CD1c-positive myeloid dendritic cell (primary cell): ENCODE data around the gene NANOS2.

Experiments
- DNase-seq: peaks from one replicate; pipeline ENCODE4 v3.0.0-alpha.2; 2016; ENCODE audit errors: extremely low spot score

NANOS2 gene

DNA sequence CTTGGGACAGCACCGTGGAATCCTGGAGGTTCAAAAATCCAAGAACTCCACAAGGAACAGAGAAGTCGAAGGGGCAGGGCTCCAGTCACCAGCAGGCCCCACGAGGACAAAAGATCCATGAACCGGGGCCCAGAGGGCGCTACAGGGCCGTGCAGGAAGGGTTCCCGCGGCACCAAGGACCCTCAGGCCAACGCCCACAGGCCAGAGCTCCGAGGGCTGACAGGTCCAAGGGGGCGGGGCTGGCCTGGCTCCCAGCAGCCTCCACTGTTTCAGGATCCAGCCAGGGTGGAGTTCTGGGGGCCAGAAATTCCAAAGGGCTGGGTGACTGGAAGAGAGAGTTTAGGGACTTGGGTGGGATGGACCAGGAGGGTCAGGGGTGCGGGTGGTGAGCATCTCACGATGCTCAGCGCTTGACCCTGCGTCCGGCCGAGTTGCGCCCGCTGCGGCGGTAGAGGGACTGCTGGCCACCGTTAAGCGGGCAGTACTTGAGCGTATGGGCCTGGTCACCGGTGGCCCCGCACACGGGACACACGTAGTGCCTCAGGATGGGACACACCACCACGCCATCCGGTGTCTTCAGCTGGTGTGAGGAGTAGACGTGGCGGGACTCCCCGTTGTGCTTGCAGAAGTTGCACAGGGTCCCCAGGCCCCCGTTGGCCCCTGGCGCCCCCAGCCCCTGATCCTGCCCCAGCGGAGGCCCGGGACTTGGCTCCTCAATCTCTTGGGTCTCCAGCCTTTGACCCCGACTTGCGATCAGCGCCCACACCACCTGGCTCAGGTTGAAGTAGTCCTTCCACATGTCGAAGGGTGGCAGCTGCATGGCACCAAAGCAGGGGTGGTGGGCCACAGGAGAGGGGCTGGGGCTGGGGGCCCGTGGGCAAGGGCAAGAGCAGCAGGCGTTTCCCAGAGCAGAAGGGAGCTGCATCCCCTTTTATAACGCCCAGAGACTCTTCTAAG, at the start of gene NANOS2:
TSS of gene NANOS2 (minus strand) at position 905 of the 957 bp plus-strand sequence. CDS start at position 820, 85 bp downstream.
- DNase-seq = no peak

DNA sequence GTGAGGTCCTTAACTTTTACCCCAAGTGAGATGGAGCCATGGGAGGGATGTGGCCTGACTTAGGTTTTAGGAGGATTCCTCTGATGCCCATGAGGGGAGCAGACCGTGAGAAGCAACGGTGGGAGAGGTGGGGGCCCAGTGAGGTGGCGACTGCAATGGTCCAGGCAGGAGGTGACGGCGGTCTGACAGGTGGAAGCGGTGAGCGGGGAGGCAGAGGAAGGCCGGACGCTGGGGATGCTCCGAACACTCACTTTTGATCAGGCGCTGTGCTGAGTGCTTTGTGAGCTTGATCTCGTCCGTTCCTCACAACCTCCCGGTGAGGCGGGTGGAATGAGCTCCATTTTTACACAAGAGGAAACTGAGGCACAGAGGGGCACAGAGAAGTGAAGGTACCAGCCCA, 47.4 kb upstream of the NANOS2 start:
- DNase-seq = no peak

DNA sequence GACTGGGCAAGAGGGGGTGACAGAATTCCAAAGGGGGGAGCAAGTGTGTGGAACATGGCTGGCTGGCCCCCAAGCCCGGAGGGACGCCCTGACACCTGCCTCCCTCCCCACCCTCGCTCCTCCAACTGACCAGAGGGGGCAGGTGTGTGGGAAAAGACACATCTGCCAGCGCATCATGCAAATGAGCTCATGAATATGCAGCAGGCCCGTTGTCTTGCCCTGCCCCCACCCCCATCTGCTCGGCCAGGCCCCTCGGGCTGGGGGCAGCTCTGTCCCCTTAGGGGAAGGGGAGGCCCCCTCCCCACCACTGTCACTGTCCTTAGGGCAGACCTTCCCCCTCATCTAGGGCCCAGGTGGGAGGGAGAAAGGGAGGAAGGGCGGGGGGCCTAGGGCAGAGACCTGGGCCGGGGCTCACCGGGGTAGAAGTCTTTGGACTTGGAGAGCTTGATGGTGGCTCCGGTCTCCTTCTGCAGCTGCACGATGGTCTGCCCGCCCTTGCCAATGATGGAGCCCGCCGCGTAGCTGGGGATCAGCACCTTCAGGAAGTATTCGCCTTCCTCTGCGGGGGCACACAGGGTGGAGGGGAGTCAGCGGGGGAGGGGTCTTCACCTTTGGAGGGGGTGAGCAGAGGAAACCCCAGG, 46.1 kb upstream of the NANOS2 start:
- DNase-seq = no peak

DNA sequence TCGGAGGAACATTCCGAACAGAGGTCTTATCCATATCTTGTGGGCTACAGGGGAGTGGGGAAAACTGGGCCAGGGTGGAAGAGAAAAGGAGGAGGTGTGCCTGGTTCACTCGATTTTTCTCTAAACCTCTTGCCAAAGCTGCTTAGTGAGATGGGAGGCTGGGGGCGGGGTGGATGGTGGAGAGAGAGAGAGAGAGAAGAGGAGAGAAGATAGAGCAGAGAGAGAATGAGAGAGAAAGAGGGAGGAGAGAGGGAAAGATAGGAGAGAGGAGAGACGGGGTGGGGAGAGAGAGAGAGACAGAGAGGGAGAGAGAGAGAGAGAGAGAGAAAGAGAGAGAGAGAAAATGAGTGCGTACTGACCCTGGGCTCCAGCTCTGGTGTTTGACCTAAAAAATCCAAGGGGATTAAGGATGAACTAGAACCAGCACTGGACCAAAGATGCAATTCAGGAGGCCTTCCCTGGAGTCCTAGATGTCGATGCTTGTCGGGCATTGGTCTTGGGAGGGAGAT, 45.0 kb upstream of the NANOS2 start:
- DNase-seq = no peak

DNA sequence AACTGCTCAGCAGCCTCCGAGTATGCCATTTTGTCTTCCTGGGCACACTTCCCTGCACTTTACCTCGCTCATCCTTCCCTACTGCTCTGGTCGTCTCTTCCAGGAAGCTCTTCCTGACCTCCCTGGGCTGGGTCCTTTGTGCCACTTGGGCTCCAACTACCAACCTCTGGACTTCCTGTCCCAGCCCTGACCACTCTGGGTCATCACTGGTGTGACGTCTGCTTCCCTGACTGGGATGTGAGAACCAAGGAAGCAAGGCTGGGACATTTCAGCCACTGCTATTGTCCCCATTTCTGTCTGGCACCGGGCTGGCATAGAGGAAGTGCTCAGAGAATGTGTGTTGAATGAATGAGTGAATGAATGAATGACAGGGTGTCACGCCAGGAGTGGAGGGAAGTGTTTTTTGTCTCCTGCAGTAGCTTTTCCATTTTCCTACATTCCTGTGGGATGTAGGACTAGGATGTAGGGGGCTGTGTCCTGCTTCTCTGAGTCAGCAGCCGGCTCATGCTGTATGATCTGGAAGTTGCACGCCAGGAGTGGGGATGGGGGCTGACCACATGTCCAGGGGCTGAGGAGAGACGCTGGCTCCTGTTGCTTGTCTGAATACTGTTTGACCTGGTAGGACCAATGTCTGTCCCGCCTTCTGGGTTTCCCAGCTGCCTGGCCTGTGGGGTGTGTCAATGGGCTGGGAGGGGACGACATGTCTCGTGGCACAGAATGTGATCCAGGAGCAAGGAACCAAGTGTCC, 44.4 kb upstream of the NANOS2 start:
- DNase-seq = no peak

DNA sequence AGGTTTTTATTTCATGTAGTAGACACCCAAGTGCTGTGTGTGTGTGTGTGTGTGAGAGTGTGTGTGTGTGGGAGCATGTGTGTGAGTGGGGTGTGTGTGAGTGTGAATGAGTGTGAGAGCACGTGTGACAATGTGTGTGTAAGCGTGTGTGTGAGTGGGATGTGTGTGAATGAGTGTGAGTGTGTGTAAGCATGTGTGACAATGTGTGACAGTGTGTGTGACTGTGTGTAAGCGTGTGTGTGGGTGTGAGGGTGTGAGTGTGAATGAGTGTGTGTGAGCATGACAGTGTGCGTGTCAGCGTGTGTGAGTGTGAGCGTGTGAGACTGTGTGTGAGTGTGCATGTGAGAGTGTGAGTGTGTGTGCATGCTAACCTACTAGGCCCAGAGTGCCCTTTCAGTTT, 43.7 kb upstream of the NANOS2 start:
- no peak for DNase-seq

DNA sequence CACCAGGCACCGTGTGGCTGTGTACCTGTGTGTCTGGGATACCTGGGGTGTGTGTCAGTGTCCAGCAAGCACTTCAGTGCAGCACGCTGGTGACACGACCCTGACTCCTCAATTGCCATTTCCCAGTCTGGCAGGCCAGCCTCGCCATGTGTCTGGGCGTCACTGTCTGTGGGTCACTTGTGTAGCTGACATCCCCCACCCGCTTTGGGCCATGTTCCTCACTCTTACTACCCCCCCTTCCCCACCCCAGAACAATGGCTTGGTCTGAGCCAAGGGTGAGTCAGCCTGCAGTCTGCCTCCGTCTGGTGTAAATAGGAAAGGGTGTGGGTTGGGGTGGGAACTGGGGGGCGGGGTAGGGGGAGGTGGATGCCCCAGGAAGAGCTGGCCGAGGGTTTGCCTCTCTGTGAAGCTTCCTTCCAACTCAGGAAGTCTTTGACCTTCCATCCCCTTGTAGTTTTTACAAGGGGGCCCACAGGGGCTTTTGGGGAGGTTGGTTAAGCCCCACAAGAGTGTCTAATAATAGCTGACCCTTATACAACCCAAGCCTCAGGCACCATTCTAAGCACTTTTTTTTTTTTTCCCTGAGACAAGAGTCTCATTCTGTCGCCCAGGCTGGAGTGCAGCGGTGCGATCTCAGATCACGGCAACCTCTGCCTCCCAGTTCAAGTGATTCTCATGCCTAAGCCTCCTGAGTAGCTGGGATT, 41.5 kb upstream of the NANOS2 start:
- DNase-seq = no peak

DNA sequence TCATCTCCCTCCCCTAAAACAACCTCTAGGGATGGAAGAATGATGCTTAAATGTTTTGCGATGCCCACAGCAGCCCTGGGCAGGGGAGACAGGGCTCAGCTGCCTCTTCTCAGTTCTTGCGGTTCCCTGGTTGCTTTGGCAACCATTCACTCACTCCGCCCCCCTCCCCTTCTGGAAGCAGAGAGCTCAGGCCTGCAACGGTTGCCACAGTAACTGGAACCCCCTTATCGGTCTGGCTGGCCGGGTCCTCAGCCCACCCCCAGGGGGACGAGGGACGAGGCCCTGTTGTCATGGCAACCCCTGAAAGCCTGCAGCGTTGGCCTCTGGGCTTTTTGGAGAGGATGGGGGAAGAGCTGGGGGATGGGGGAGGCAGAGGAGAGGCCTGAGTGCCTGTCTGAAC, 39.6 kb upstream of the NANOS2 start:
- DNase-seq = no peak

DNA sequence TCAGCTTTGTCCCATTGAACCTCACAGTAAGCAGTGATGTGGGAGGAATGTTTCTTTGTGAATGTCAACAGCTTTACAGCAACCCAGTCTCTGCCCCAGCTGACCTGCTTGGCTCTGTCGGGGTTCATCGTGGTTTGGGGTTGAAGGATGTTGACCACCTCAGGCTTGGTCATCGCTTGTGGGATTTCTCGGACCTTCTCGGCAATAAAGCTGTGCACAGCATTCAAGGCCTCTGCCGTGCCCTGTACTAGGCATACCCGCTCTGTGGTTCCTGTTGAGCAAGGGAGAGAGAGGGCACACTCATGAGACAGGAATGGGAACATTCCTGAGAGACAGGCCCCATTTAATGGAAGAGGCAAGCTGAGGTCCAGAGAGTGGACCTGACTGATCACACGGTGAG, 39.1 kb upstream of the NANOS2 start:
- DNase-seq = no peak

DNA sequence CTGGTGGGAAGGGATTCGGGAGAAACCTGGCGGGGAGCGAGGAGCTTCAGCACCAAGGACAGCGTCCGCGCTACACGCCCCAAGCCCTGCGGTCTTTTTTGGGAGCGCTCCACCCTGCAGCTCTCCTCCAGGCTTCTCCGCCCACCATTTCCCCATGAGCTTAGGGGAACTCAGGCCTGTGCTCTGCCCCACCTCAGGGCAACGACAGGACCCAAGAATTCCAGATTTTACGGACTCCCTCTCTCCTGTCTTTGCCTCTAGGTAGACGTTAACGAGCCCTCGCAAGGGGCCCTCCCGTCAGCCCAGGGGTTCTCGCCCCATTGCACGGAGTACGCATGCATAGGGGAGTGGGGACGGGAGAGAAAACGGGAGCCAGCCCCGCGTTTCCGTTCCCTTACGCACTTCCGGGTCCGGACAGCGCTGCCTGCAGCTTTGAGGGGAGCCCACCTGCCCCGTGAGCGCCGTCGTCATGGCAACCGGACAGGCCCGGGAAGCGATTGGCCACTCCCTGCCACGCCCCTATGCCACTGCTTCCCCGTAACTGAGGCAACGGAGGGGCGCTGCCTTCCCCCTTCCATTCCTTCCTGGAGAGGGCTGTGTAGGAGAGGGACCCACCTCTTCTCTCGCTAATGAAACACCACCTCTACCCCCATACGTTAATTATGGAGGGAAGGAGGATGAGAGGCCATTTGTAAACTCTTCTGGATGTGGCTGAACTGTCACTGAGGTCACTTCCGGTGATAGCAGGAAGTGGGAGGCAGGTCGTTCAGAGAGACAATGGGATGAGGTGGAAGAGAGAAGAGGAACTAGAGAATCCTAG, 38.3 kb upstream of the NANOS2 start:
- peak; percentile 56 for DNase-seq

DNA sequence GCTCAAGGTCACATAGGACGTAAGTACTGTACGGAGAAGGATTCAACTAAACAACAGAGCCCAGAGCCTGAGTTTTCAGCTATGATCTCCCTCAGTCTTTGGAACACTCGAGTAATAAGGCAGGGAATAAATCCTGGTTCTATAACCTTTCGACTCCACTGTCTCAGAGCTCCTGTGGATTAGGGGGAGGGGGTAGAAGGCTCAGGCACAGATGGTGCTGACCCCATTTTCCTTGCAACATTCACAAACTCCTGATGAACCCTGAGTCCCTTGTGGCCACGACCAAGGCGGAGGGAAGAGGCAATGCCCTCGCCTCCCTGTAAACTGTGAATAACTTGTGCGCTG, 37.7 kb upstream of the NANOS2 start:
- DNase-seq = no peak

DNA sequence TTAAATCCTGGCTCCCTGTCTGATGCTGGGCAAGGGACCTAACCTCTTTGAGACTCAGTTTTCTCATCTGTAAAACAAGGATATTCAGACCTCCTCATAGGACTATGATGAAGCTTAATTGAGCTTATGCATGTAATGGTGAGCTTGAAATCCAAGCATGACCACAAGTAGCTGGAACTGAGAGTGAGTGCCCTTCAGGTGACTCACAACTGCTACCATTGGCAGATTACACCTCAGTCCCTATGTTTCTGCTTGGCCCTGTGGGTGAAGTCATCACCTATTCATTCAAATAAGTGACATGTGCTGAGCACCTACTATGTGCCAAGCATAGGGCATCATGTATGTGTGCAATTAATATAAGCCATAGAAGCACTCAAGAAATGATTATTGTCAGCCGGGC, 33.3 kb upstream of the NANOS2 start:
- no peak for DNase-seq

DNA sequence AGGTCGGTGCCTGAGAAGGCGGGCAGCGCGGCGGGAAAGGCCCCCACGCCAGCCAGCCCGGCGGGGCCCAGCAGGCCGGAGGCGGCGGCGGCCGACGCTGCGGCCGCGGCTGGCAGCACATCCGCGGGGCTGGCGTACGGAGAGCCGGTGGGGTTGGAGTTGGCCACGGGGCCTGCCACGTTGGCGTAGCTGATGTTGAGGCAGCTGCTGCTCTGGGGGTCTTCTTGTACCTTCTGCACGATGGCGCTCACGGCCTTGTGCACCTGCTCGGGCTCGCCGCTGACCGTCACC, 25.9 kb upstream of the NANOS2 start:
- DNase-seq = no peak

DNA sequence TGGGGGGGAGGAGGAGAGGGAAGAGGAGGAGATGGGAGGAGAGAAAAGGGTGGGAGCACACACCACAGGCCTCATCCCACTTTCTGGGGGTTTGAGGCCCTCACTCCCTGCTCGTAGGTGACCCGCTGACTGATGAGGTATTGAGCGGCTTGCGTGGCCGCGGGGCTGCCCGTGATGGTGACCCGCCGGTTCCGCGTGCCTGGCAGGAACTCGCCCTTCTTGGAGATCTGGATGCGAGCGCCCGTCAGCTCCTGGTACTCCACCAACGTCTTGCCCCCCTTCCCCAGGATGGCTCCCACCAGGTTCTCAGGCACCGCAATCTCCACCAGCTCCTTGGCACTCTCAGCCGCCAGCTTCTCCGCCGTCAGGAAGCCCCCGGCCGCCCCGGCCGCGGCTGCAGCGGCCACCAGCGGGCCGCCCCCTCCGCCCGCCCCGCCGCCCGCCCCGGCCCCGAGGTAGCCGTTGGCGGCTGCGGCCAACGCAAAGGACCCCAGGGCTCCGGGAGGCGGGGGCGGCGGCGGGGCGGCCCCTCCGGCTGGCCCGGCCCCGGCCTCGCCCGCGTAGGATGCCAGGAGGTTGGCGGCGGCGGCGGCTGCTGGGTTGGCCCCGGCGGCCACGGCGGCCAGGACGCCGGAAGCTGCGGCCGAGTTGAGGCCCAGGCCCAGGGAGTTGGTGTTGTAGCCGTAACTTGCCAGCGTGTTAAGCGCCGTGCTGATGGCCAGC, 25.4 kb upstream of the NANOS2 start:
- DNase-seq = no peak

DNA sequence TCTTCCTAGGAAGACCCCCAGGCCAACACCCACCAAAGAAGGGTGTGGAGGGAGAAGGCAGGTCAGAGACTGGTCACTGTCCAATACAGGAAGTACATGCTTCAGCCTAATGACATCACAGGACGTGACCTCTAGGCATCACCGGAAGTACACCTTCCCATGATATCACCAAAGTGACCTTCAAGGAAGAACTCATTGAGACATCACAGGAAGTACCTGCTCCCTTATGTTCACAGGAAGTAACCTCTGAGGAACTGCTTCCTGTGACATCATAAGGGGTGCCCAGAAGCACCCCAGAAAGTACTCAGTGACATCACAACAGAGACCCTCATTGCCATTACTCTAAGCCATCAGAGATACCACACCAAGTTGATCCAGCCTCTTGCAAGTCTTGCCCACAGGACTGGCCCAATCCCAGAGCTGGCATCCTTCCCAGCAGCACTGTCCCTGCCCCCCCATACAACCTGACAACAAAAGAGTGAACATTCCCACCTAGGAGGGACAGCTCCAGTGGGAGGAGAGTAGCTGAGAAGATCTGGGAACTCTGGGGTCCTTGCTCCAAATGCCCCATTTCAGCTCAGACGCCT, 24.2 kb upstream of the NANOS2 start:
- no peak for DNase-seq

DNA sequence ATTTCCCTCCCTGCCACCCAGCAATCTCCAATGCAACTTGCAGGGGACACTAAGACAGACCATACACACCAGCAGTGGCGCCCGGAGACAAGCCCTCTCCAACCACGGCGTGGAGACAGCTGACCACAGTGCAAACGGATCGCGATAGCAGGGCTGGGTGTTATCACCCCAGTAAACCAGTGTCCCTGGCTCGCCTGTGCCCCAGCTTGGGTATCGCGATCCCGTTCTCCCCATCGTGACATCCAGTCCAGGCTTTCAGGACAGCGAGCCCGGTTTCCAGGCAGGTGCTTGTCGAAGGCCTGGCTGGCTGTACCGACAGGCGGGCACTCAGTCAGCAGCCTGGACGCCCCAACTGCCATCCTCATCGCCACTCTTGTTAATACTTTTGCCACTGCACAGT, 20.7 kb upstream of the NANOS2 start:
- no peak for DNase-seq

DNA sequence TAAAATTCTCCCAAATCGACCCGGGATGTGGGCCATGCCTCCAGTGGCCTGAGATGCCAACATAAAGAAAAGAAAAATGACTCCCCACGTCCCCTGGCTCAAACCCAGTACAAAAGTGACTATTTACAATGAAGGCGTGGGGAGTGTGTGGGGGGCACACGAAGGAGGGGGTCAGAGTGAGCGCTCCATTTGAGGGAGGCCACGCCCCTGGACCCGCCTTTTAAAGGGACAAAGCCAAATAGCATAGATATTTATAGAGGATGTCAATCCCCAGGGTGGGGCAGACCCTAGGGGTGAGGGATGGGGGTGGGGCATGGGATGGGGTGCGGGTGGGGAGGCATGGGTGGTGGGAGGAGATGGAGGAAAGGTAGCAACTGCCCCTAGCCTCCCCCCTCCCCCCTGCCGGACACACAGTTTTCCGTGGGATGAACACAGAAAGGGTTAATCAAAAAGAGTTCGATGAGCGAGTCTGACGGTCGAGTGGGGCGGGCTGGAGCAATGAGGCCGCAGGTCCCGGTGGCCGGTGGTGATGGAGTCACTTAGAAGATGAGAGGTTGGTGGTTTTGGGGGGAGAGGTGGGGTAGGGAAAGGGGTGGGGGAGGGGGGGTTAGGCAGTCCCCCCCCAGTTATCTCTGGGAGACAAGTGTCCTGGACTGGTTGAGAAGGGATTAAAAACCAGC, 20.1 kb upstream of the NANOS2 start:
- DNase-seq = no peak

DNA sequence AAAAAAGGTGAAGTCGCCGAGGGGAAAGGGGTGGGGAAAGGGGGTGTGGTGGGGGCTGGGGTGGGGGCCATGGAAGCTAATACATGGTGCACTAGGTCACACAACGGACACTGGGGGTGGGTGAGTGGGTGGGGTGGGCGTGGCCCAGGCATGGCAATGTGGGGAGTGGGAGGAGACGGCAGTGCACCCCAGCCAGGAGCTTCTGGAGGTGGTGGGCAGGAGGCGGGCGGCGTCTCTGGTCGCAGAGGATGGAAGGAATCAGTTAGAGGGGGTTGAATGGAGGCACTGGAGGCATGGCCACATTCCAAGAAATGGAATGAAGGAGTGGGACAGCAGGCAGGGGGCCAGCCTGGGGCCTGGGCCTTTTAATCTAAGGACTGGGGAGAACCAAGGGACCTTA, 19.2 kb upstream of the NANOS2 start:
- DNase-seq = no peak

DNA sequence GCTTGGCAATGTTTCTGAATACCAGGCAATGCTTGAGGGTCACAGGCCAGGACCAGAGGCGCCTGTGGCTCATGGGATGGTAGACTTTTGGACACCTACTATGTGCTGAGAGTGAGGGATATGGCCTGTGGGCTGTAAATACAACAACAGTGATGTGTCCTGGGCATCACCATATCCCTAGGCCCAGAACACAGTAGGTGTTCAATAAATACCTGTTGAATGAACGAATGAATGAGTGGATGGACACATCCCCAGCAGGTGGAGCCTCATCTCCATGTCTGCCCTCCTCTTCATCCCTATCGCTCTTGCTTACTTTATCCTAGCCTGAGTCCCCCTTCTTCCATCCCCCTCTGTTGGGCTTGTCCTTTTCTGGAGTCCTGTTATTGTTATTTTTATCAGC, 16.5 kb upstream of the NANOS2 start:
- DNase-seq = no peak

DNA sequence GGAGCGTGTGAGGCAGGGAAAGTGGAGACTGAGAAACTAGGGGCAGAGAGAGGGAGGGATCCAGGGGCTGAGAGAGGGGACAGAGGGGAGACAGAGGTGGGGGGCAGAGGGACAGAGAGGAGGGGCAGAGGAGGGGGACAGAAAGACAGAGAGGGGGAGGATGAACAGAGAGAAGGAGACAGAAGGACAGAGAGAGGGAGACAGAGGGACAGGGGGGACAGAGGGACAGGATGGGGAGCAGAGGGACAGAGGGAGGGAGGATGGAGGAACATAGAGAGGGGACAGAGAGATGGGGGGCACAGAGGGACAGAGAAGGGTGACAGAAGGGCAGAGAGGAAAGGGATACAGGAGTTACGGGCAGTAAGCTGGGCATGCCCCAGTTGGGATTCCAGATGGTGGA, 14.7 kb upstream of the NANOS2 start:
- no peak for DNase-seq
